ENCODE measurements around the gene MRPS15. TPM values are rescaled to one million over a fixed set of nuclear protein-coding genes. Genes with fewer than 3 reads are reported as not detected.

Gene MRPS15
- total RNA-seq, 1 donor from 2014 or later: 55.5 TPM

- H3K36me3 Mint-ChIP-seq: no peaks in the 10 kb centered on the region
- no peaks in the 10 kb centered on the region for H3K9me3 Mint-ChIP-seq
- H3K4me3 Mint-ChIP-seq: no peak overlapping the region
- peaks cover 36% of the 10 kb centered on the region for H3K4me1 Mint-ChIP-seq
- no peak for DNase-seq (ENCODE audit: low spot score in 2 of 2, unreplicated experiment in 2 of 2)
- no peak for TF ChIP-seq CTCF (IDR thresholded peaks at IDR 0.05; ENCODE audit: unreplicated experiment)
- H3K27me3 Mint-ChIP-seq (ENCODE audit: low read depth): no peaks in the 10 kb centered on the region
- peak overlapping the region; percentile 58 for H3K27ac Mint-ChIP-seq
Observed at GRCh38 chr1:36446746-36447145, 17.4 kb downstream of the MRPS15 start.

GRCh38 chr1:36446271-36446670 lies 17.9 kb downstream of the MRPS15 start:
- H3K36me3 Mint-ChIP-seq: no peaks in the 10 kb centered on the region

GRCh38 chr1:36443297-36443696 lies 20.9 kb downstream of the MRPS15 start:
- Mint-ChIP-seq H3K36me3 (no peaks in the 10 kb centered on the region), H3K27me3 (ENCODE audit: low read depth) (no peaks in the 10 kb centered on the region), H3K4me1 (peaks cover 36% of the 10 kb centered on the region), H3K27ac (no peak overlapping the region), H3K4me3 (no peak overlapping the region), H3K9me3 (no peaks in the 10 kb centered on the region)
- TF ChIP-seq CTCF (IDR thresholded peaks at IDR 0.05; ENCODE audit: unreplicated experiment): no peak
- no peak for DNase-seq (ENCODE audit: low spot score in 2 of 2, unreplicated experiment in 2 of 2)

More at GRCh38 chr1:36446271-36446670, 17.9 kb downstream of the MRPS15 start:
- H3K9me3 Mint-ChIP-seq: no peaks in the 10 kb centered on the region
- no peak for DNase-seq (ENCODE audit: low spot score in 2 of 2, unreplicated experiment in 2 of 2)
- H3K4me1 Mint-ChIP-seq: peaks cover 32% of the 10 kb centered on the region
- no peak for TF ChIP-seq CTCF (IDR thresholded peaks at IDR 0.05; ENCODE audit: unreplicated experiment)
- no peak overlapping the region for H3K4me3 Mint-ChIP-seq
- no peak overlapping the region for H3K27ac Mint-ChIP-seq
- H3K27me3 Mint-ChIP-seq (ENCODE audit: low read depth): no peaks in the 10 kb centered on the region

- no peak for TF ChIP-seq CTCF (IDR thresholded peaks at IDR 0.05; ENCODE audit: unreplicated experiment)
- no peaks in the 10 kb centered on the region for H3K36me3 Mint-ChIP-seq
- H3K27me3 Mint-ChIP-seq (ENCODE audit: low read depth): no peaks in the 10 kb centered on the region
- DNase-seq (ENCODE audit: low spot score in 2 of 2, unreplicated experiment in 2 of 2): no peak
- no peak overlapping the region for H3K27ac Mint-ChIP-seq
- no peak overlapping the region for H3K4me3 Mint-ChIP-seq
- H3K9me3 Mint-ChIP-seq: no peaks in the 10 kb centered on the region
- peaks cover 35% of the 10 kb centered on the region for H3K4me1 Mint-ChIP-seq
Observed at GRCh38 chr1:36442337-36442736, 21.8 kb downstream of the MRPS15 start.

GRCh38 chr1:36440646-36441045 lies 23.5 kb downstream of the MRPS15 start:
- DNase-seq (ENCODE audit: low spot score in 2 of 2, unreplicated experiment in 2 of 2): no peak
- H3K27me3 Mint-ChIP-seq (ENCODE audit: low read depth): no peaks in the 10 kb centered on the region
- H3K36me3 Mint-ChIP-seq: peaks cover 2% of the 10 kb centered on the region
- peaks cover 38% of the 10 kb centered on the region for H3K4me1 Mint-ChIP-seq
- H3K4me3 Mint-ChIP-seq: no peak overlapping the region
- no peaks in the 10 kb centered on the region for H3K9me3 Mint-ChIP-seq
- no peak for TF ChIP-seq CTCF (IDR thresholded peaks at IDR 0.05; ENCODE audit: unreplicated experiment)
- peak overlapping the region; percentile 79 for H3K27ac Mint-ChIP-seq

GRCh38 chr1:36440044-36440443 lies 24.1 kb downstream of the MRPS15 start:
- peaks cover 2% of the 10 kb centered on the region for H3K36me3 Mint-ChIP-seq
- H3K4me3 Mint-ChIP-seq: no peak overlapping the region
- peak overlapping the region; percentile 79 for H3K27ac Mint-ChIP-seq
- peaks cover 38% of the 10 kb centered on the region for H3K4me1 Mint-ChIP-seq
- no peaks in the 10 kb centered on the region for H3K9me3 Mint-ChIP-seq
- no peaks in the 10 kb centered on the region for H3K27me3 Mint-ChIP-seq (ENCODE audit: low read depth)
- DNase-seq (ENCODE audit: low spot score in 2 of 2, unreplicated experiment in 2 of 2): no peak
- TF ChIP-seq CTCF (IDR thresholded peaks at IDR 0.05; ENCODE audit: unreplicated experiment): no peak

Data from mesothelial cell of epicardium (in vitro differentiated cells).